A673 (cell line): ENCODE results near the gene TERT.

Experiments used
- CTCF ChIP-seq: fragments of 300-800, 200-600 bp; sonication (generic); conservative IDR thresholded peaks from 2 replicates; pipeline ENCODE4 v1.5.1; 2017; ENCODE audit warnings: low read depth, mild to moderate bottlenecking, antibody characterized with exemption, low read length, moderate library complexity, mixed read lengths
- EZH2 ChIP-seq: fragments of 200-600 bp; sonication (generic); IDR thresholded peaks from 2 replicates; pipeline ENCODE4 v1.6.1; 2017; ENCODE audit warnings: borderline replicate concordance, low read depth, mild to moderate bottlenecking, mixed read lengths, antibody characterized with exemption, low read length; ENCODE audit not compliant: poor library complexity, severe bottlenecking

- TF ChIP-seq CTCF = no peak
- TF ChIP-seq EZH2 = no peak
Measured at GRCh38 chr5:1282131-1282992, 12.5 kb downstream of the TERT start.
